Chondrocyte (in vitro differentiated cells): ENCODE measurements around the gene RNF126. TPM values are rescaled to one million over a fixed set of nuclear protein-coding genes. Genes with fewer than 3 reads are reported as not detected.
A peak's percentile ranks its signal among the peaks of the same experiment; 100 is the strongest.

Experiments used
- DNase-seq: peaks from one replicate; pipeline ENCODE4 v3.0.0; 2021; ENCODE audit warnings: mixed read lengths, low spot score
- H3K27ac Mint-ChIP-seq: one replicate; pipeline ENCODE4 v1.8.0; 2021; ENCODE audit warnings: mild to moderate bottlenecking, moderate library complexity, mixed read lengths; ENCODE audit not compliant: unreplicated experiment
- H3K27me3 Mint-ChIP-seq: 2 replicates; pipeline ENCODE4 v1.8.0; 2021; ENCODE audit warnings: low read depth, mixed read lengths
- H3K36me3 Mint-ChIP-seq: 2 replicates; pipeline ENCODE4 v1.8.0; 2021; ENCODE audit warnings: low read depth, mixed read lengths
- H3K4me1 Mint-ChIP-seq: 2 replicates; pipeline ENCODE4 v1.8.0; 2021; ENCODE audit warnings: low read depth, mild to moderate bottlenecking, mixed read lengths
- H3K4me3 Mint-ChIP-seq: one replicate; pipeline ENCODE4 v1.8.0; 2021; ENCODE audit warnings: mild to moderate bottlenecking, moderate library complexity, mixed read lengths; ENCODE audit not compliant: unreplicated experiment
- H3K9me3 Mint-ChIP-seq: 2 replicates; pipeline ENCODE4 v1.8.0; 2021; ENCODE audit warnings: low read depth, mixed read lengths
- total RNA-seq: library from RNA; stranded (reverse); gene quantifications from 3 replicates; pipeline ENCODE4 v1.2.1, GENCODE V29; 2021
- TF ChIP-seq, protein P1 (sequence below): fragments of 200-600 bp; sonication (generic); IDR thresholded peaks from 2 replicates; pipeline ENCODE4 v1.5.0; 2021; ENCODE audit warnings: antibody characterized with exemption, mild to moderate bottlenecking, moderate library complexity

RNF126 gene
- total RNA-seq, 1 donor from 2014 or later: 29.5 TPM

DNA sequence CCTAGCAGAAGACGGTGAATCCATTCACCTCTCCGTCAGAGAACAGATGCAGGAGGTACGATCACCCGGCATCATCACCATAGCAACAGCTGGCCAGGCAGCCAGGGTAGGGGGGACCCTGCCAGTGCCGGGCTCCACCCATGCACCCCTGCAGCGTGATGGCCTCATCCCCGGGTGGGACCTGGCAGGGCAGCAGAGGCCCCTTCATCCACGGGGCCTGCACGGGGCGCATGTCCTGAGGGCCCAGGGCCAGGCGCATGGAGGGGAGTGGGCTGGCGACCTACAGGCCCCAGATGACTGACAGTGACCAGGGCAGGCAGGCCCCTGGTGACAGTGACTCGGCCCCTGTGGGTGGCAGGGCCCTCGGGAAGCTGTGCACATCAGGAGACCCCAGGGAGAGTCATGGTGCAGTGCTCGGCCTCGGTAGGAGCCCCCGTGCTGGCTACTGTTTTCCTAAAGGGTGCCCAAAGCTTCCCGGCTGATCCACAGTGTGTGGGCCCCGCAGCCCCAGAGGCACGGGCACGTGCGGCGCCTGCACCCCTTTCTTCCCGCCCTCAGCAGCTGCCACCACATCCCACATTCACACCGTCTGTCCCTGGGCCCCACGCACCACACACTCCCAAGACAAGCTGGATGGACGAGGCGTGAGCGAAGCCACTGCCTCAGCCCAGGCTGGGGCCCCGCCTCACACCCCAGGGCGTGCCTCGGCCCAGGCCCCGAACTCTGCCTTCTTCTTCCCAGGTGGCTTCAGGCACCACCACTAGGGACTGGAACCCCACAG lies 4.8 kb downstream of the RNF126 start:
- Mint-ChIP-seq H3K36me3 (no peaks in the 10 kb centered on the region), H3K4me3 (no peak overlapping the region), H3K9me3 (no peaks in the 10 kb centered on the region), H3K4me1 (peaks cover 24% of the 10 kb centered on the region), H3K27ac (no peak overlapping the region), H3K27me3 (no peaks in the 10 kb centered on the region)
- no peak for DNase-seq
- TF ChIP-seq, protein P1, sequence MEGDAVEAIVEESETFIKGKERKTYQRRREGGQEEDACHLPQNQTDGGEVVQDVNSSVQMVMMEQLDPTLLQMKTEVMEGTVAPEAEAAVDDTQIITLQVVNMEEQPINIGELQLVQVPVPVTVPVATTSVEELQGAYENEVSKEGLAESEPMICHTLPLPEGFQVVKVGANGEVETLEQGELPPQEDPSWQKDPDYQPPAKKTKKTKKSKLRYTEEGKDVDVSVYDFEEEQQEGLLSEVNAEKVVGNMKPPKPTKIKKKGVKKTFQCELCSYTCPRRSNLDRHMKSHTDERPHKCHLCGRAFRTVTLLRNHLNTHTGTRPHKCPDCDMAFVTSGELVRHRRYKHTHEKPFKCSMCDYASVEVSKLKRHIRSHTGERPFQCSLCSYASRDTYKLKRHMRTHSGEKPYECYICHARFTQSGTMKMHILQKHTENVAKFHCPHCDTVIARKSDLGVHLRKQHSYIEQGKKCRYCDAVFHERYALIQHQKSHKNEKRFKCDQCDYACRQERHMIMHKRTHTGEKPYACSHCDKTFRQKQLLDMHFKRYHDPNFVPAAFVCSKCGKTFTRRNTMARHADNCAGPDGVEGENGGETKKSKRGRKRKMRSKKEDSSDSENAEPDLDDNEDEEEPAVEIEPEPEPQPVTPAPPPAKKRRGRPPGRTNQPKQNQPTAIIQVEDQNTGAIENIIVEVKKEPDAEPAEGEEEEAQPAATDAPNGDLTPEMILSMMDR: no peak

GRCh38 chr19:657611-658010 lies 5.4 kb downstream of the RNF126 start:
- TF ChIP-seq, protein P1: no peak
- Mint-ChIP-seq H3K9me3 (no peaks in the 10 kb centered on the region), H3K4me3 (no peak overlapping the region), H3K4me1 (peaks cover 24% of the 10 kb centered on the region), H3K36me3 (no peaks in the 10 kb centered on the region), H3K27ac (no peak overlapping the region), H3K27me3 (no peaks in the 10 kb centered on the region)
- DNase-seq: no peak

- no peaks in the 10 kb centered on the region for H3K27me3 Mint-ChIP-seq
- peaks cover 22% of the 10 kb centered on the region for H3K4me1 Mint-ChIP-seq
- TF ChIP-seq, protein P1: no peak
- H3K27ac Mint-ChIP-seq: no peak overlapping the region
- no peaks in the 10 kb centered on the region for H3K36me3 Mint-ChIP-seq
- H3K4me3 Mint-ChIP-seq: no peak overlapping the region
- no peak for DNase-seq
- no peaks in the 10 kb centered on the region for H3K9me3 Mint-ChIP-seq
Measured at GRCh38 chr19:656751-657559, 6.1 kb downstream of the RNF126 start.

GRCh38 chr19:655691-656090 lies 7.3 kb downstream of the RNF126 start:
- H3K36me3 Mint-ChIP-seq: peaks cover 2% of the 10 kb centered on the region
- H3K27me3 Mint-ChIP-seq: no peaks in the 10 kb centered on the region
- peak overlapping the region; percentile 74 for H3K27ac Mint-ChIP-seq
- TF ChIP-seq, protein P1: no peak
- no peak for DNase-seq
- H3K4me3 Mint-ChIP-seq: no peak overlapping the region
- H3K9me3 Mint-ChIP-seq: no peaks in the 10 kb centered on the region
- H3K4me1 Mint-ChIP-seq: peaks cover 10% of the 10 kb centered on the region

DNA sequence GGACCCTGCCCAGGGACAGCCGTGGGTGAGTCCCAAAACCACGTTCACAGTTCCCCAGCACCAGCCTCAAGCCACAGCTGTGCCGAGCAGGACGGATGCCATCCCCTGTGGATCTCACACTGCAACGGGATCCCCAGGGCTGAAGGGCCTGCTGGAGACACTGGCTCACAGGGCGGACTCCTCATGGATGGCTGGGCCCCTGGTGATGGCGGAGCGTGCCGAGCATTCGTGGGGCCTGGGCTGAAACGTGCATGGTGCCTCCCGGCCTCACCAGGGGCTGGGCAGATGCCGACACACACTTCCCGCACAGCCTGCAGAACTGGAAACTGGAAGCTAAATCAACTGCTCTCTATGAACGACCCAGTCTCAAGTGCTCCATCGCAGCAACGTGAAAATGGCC lies 9.6 kb downstream of the RNF126 start:
- Mint-ChIP-seq H3K4me1 (no peaks in the 10 kb centered on the region), H3K4me3 (no peak overlapping the region), H3K9me3 (no peaks in the 10 kb centered on the region), H3K27me3 (no peaks in the 10 kb centered on the region), H3K36me3 (peaks cover 5% of the 10 kb centered on the region), H3K27ac (no peak overlapping the region)
- no peak for DNase-seq
- TF ChIP-seq, protein P1: no peak
